Measurements from ENCODE around the gene VAV3.
"Not testable (repeated sequence)": the region's sequence is repeated elsewhere in the genome, so short reads cannot be mapped to it uniquely, and the experiment has no call there.

Gene VAV3

DNA sequence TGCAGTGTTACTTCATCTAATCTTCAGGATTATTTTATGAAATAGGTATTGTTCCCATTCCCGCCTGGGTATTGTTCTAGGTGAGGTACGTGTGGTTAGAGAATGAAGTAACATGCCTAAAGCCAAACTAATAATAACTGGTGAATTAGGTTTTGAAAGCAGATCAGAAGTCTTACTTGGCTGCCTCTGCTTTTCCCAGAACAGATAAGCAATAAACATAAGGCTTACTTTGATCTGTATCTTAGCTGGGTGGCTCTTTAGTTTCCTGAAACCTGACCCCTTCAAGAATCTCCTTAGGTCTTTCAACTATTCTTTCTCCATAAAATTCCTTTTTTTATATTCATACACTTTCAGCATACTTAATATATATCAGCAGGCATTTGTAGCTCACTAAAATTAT is 65.3 kb downstream of the VAV3 start:
- TF ChIP-seq, protein P1, sequence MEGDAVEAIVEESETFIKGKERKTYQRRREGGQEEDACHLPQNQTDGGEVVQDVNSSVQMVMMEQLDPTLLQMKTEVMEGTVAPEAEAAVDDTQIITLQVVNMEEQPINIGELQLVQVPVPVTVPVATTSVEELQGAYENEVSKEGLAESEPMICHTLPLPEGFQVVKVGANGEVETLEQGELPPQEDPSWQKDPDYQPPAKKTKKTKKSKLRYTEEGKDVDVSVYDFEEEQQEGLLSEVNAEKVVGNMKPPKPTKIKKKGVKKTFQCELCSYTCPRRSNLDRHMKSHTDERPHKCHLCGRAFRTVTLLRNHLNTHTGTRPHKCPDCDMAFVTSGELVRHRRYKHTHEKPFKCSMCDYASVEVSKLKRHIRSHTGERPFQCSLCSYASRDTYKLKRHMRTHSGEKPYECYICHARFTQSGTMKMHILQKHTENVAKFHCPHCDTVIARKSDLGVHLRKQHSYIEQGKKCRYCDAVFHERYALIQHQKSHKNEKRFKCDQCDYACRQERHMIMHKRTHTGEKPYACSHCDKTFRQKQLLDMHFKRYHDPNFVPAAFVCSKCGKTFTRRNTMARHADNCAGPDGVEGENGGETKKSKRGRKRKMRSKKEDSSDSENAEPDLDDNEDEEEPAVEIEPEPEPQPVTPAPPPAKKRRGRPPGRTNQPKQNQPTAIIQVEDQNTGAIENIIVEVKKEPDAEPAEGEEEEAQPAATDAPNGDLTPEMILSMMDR (IDR thresholded peaks at IDR 0.05), result no peak
- no peak for TF ChIP-seq ZFX (IDR thresholded peaks at IDR 0.05; ENCODE audit: borderline replicate concordance)
- no peak overlapping the region for H3K27ac ChIP-seq

DNA sequence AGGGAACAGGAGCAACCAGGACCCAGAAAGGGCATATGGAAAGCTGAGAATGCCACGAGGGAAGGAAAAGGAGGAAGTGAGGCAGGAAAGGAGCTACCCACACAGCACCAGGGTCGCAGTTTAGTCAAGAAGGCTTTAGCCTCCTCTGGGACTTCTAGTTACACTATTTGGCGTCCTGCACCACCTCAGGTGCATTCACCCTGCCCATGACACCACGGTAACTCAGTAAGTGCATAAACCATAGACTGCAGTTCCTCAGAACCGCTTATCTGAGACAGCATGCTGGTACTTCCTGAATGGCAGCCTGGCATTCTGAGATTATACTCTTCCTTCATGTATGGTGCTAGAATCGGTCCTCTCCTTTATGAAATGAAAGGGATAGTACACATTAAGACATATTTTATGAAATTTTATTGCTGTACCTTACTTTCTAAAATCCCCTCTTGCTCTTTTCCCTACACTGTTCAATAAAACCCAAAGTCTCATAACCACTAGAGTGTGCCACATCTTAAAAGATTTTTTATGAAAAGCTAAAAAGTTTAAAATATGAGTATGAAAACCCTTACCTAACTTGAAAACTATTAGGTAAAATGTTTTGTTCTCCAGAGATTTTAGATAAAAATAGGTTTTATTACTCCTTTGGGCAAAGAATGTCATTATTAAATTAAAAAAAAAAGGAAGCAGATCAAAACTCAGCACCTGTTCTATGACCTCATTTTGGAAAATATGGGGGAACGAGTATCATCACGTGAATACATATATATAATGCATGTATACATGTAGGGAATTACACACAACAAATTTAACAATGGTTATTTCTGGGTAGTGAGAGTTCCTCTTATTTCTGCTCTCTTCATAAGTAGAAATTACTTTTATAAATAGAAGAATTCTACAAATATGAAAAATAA is 67.3 kb downstream of the VAV3 start:
- H3K27ac ChIP-seq, result no peak overlapping the region
- no peak for TF ChIP-seq ZFX (IDR thresholded peaks at IDR 0.05; ENCODE audit: borderline replicate concordance)
- TF ChIP-seq, protein P1 (IDR thresholded peaks at IDR 0.05), result no peak

DNA sequence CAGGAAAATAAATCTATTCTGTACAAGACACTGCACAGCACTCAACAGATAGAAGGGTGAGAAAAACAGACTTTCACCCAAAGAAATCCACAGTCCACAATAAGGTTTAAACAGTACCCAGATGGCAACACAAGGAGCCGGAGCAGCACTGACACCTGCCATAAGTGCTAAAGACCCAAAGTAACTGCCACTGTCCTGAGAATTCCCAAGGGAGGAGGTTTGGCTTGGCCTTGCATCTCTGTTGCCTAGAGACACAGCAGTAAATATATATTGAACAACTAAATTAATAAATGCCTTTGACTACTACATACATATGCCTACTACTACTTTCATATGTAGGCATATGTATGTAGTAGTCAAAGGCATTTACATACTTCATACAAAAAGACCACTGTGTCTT is 68.0 kb downstream of the VAV3 start:
- TF ChIP-seq ZFX (IDR thresholded peaks at IDR 0.05; ENCODE audit: borderline replicate concordance), result no peak
- TF ChIP-seq, protein P1 (IDR thresholded peaks at IDR 0.05), result no peak
- no peak overlapping the region for H3K27ac ChIP-seq

DNA sequence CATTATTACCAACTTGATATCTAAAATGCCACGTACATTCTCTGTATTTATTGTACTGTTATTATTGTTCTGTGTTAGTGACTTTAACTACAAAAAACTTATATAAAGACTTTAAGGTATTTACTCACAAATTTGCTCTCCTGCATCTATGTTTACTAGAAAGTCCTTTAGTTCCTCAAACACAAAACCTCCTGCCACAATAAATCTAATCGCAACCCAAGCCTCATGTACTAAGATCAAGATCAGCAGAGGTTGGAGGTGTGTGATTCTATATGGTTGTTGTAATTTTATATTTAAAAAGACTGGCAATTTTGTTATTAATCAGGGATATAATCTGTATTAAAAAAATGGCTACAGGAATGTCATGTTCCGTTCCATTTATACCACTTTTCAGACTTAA is 68.6 kb downstream of the VAV3 start:
- TF ChIP-seq ZFX (IDR thresholded peaks at IDR 0.05; ENCODE audit: borderline replicate concordance), result no peak
- TF ChIP-seq, protein P1 (IDR thresholded peaks at IDR 0.05), result no peak

DNA sequence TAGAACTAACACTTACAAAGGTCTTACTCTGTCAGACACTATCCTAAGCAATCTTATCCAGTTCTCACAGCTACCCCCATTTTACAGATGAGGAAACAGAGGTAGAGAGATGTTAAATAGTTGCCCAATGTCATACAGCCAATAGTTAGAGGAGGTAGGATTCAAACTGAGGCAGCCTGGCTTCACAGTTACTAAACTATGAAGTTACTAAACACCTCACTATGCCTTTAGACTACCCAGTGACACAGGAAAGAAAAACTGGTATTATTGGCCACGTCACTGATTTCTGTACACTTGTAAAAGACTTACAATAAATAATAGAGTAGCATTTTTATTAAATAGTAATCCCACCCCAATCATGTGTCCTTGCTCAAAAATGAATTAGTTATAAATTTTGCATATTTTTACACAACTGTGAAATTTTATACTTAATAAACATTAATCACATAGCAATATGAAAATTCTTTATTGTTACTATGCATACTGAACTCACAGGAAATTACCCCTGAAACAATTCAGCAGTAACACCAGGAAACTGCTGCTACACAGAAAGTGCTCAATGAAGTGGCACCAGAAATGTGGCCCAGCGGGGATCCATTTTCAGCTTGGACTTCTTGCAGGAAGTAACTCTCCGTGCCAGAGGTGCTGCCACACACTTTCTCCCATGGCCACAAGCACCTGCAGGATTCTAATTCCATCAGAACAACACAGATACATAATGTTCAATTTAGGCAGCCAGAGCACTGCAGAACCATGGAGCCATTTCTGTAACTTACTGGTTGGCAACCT is 69.4 kb downstream of the VAV3 start:
- no peak overlapping the region for H3K27ac ChIP-seq
- TF ChIP-seq ZFX (IDR thresholded peaks at IDR 0.05; ENCODE audit: borderline replicate concordance), result no peak

More for the DNA sequence above, 68.6 kb downstream of the VAV3 start:
- H3K27ac ChIP-seq, result no peak overlapping the region

DNA sequence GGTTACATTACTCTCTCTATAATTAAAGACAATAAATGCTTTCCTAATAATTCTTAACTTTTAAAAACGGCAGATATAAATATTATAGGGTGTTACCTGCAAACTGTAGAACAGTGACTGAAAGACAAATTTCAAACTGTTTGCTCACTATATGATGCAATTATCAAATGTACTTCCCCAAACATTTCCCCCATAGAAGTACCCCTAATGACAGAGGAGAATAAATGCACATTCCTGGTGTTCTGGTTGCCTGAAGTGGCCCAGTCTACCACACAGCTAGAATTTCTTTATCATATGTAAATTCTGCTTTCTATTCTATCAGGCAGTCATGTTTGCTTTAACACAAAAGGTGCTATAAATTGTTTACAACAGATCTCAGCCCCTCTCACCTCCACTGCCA is 70.4 kb downstream of the VAV3 start:
- no peak overlapping the region for H3K27ac ChIP-seq
- TF ChIP-seq ZFX (IDR thresholded peaks at IDR 0.05; ENCODE audit: borderline replicate concordance), result no peak
- TF ChIP-seq, protein P1 (IDR thresholded peaks at IDR 0.05), result no peak

DNA sequence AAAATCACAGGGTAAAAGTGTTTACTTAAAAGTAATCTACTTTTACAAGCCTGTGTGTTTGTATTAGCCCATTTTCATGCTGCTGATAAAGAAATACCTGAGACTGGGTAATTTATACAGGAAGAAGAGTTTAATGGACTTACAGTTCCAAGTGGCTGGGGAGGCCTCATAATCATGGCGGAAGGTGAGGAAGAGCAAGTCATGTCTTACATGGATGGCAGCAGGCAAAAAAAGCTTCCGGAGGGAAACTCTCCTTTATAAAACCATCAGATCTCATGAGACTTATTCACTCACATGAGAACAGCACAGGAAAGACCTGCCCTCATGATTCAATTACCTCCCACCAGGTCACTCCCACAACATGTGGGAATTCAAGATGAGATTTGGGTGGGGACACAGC is 71.6 kb downstream of the VAV3 start:
- H3K27ac ChIP-seq, result not testable (repeated sequence)

DNA sequence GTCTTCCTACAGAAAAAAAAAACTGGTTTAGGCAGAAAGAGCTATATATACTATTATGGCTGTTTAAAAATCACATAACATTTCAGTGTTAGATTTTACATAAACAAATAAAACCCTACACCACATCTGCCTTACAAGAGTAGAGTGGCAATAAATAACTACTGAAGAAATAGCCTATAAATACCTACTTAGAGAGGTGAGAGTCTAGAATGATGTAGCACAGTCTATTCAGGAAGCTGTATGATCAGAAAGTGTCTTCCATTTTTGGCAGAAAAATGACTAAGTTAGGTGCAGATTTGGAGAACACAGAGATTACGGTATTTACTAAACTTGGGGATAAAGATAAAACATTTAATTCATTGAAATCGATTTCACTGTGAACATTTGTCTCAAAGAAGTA is 75.5 kb downstream of the VAV3 start:
- TF ChIP-seq, protein P1 (IDR thresholded peaks at IDR 0.05), result no peak
- no peak for TF ChIP-seq ZFX (IDR thresholded peaks at IDR 0.05; ENCODE audit: borderline replicate concordance)
- no peak overlapping the region for H3K27ac ChIP-seq

All from 22Rv1 (cell line).